IPS-20b (cell line): Measurements from ENCODE around the gene PEX11A.

Experiments used
- H3K27ac ChIP-seq: one replicate; pipeline ENCODE4 v1.5.1; 2013; ENCODE audit warnings: low read length
- H3K27me3 ChIP-seq: 2 replicates; pipeline ENCODE4 v1.6.1; 2013; ENCODE audit warnings: mild to moderate bottlenecking, low read length, inconsistent platforms; ENCODE audit not compliant: insufficient read depth
- H3K36me3 ChIP-seq: 2 replicates; pipeline ENCODE4 v1.6.1; 2013; ENCODE audit warnings: low read depth, mild to moderate bottlenecking, inconsistent platforms, low read length, moderate library complexity; ENCODE audit not compliant: insufficient read depth
- H3K4me1 ChIP-seq: 2 replicates; pipeline ENCODE4 v1.6.1; 2013; ENCODE audit warnings: mild to moderate bottlenecking, control low read depth, inconsistent platforms, low read length, moderate library complexity; ENCODE audit not compliant: insufficient read depth
- H3K4me3 ChIP-seq: 2 replicates; pipeline ENCODE4 v1.5.1; 2013; ENCODE audit warnings: mild to moderate bottlenecking, low read length, inconsistent platforms
- H3K9ac ChIP-seq: 2 replicates; pipeline ENCODE4 v1.6.1; 2013; ENCODE audit warnings: low read depth, mild to moderate bottlenecking, inconsistent platforms, low read length, moderate library complexity
- H3K9me3 ChIP-seq: 2 replicates; pipeline ENCODE4 v1.6.1; 2013; ENCODE audit warnings: mild to moderate bottlenecking, low read depth, low read length, inconsistent platforms; ENCODE audit not compliant: insufficient read depth

PEX11A gene

DNA sequence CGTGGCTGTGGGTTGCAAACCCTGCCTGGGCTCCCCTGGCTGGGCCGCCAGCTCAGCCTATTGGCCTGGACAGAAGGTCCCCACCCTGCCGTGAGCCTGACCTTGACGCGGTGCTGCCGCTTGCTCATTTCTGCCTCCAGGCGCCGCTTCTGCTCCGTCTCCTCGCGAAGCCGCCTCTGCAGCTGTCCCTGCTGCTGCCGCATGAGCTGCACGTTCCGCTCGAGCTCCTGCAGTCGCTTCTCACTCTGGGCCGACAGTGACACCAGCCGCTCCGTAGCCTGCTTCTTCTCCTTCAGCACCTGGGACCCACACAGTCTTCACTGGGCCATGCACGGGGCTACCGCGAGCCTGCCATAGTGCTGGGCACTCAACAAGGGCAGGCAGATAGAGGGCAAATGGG is 57.0 kb downstream of the PEX11A start:
- H3K27me3 ChIP-seq: no peaks in the 10 kb centered on the region
- no peak overlapping the region for H3K27ac ChIP-seq
- no peaks in the 10 kb centered on the region for H3K4me1 ChIP-seq
- H3K9me3 ChIP-seq: peaks cover 23% of the 10 kb centered on the region
- H3K4me3 ChIP-seq: no peak overlapping the region
- peaks cover 52% of the 10 kb centered on the region for H3K36me3 ChIP-seq
- no peak overlapping the region for H3K9ac ChIP-seq

DNA sequence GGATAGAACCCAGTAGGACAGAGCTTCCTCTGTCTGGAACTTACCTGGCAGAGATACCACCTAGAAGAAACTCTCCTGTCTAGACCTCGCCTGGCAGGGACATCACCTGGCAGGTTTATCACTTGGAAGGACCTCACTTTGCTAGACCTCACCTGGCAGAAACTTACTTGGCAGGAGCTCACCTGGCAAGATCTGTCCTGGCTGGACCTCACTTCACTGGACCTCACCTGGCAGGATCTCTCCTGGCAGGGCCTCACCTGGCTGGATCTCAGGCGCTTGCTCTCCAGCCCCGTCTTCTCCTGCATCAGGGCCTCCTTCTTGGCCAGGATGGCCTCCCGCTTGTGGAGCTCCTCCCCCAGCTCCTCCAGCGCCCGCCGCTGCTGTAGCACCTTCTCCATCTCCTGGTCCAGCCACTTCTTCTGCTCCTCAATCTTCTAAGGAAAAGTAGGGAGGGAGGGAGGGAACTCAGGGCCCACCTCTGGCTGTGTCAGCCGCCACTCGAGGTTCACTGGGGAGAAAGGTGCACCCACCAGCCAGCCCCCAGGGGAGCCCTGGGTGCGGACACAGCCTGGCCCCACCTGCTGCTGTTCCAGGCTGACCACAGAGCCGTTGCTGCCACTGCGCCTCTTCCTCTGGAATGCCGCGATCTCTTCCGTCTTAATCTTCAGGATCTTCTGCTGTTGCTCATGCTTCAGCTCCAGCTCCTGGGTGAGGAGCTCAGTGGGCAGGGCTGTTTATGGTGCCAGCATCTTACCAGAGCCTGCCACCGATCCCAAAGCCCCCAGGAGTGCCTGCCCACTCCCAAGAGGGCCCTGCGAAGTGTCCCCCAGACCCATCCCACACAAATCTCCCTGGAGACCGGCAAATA is 57.8 kb downstream of the PEX11A start:
- Histone ChIP-seq H3K27me3 (no peaks in the 10 kb centered on the region), H3K4me3 (no peak overlapping the region), H3K27ac (no peak overlapping the region), H3K9ac (no peak overlapping the region), H3K36me3 (peaks cover 59% of the 10 kb centered on the region), H3K4me1 (no peaks in the 10 kb centered on the region), H3K9me3 (peaks cover 23% of the 10 kb centered on the region)

DNA sequence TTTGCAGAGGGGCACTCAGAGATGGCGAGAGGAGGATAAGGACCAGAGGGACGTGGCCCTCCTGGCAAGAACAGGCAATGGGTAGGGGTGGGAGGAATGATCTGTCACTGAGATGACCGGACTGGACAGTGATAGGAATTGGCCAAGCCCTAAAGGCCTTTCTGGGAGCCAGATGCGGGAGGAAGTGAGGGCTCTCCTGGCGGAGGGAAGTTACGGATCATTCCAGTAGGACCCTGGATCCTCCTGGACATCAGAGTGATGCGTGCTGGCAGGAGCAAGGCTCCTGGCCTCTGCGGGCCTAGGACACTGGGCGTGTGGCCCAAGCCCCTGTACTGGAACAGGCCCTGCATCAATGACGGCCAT is 58.7 kb downstream of the PEX11A start:
- no peaks in the 10 kb centered on the region for H3K27me3 ChIP-seq
- no peak overlapping the region for H3K4me3 ChIP-seq
- H3K36me3 ChIP-seq: peaks cover 69% of the 10 kb centered on the region
- H3K4me1 ChIP-seq: no peaks in the 10 kb centered on the region
- H3K27ac ChIP-seq: no peak overlapping the region
- peaks cover 23% of the 10 kb centered on the region for H3K9me3 ChIP-seq
- no peak overlapping the region for H3K9ac ChIP-seq
